ENCODE measurements around the gene SEL1L3. TPM values are rescaled to one million over a fixed set of nuclear protein-coding genes. Genes with fewer than 3 reads are reported as not detected.

Gene SEL1L3
- total RNA-seq, 2 donors from 2014 or later = 56.5 to 59.0 TPM

- no peaks in the 10 kb centered on the region for H3K9me3 ChIP-seq (ENCODE audit: control insufficient read depth, low read length, poor library complexity, severe bottlenecking)
- no peak for ATAC-seq
- no peak for DNase-seq
- H3K4me3 Mint-ChIP-seq = no peak overlapping the region
- H3K27ac Mint-ChIP-seq = no peak overlapping the region
- no peaks in the 10 kb centered on the region for H3K36me3 Mint-ChIP-seq (ENCODE audit: low read depth)
- peaks cover 4% of the 10 kb centered on the region for H3K27me3 Mint-ChIP-seq
- no peaks in the 10 kb centered on the region for H3K4me1 Mint-ChIP-seq
Observed at GRCh38 chr4:25702848-25703247, 159.9 kb downstream of the SEL1L3 start.

- ATAC-seq = no peak
- H3K4me3 Mint-ChIP-seq = no peak overlapping the region
Observed at GRCh38 chr4:25700661-25701060, 162.1 kb downstream of the SEL1L3 start.

GRCh38 chr4:25697516-25697915 lies 165.3 kb downstream of the SEL1L3 start:
- Mint-ChIP-seq H3K27ac (no peak overlapping the region), H3K27me3 (peaks cover 4% of the 10 kb centered on the region), H3K4me3 (no peak overlapping the region), H3K36me3 (ENCODE audit: low read depth) (no peaks in the 10 kb centered on the region), H3K4me1 (no peaks in the 10 kb centered on the region)
- no peaks in the 10 kb centered on the region for H3K9me3 ChIP-seq (ENCODE audit: control insufficient read depth, low read length, poor library complexity, severe bottlenecking)
- DNase-seq (no peak), ATAC-seq (no peak)

More at GRCh38 chr4:25700661-25701060, 162.1 kb downstream of the SEL1L3 start:
- Mint-ChIP-seq H3K4me1 (no peaks in the 10 kb centered on the region), H3K36me3 (ENCODE audit: low read depth) (no peaks in the 10 kb centered on the region), H3K27ac (no peak overlapping the region), H3K27me3 (peaks cover 4% of the 10 kb centered on the region)
- no peaks in the 10 kb centered on the region for H3K9me3 ChIP-seq (ENCODE audit: control insufficient read depth, low read length, poor library complexity, severe bottlenecking)
- no peak for DNase-seq

Other genes with a start within 250 kb of the SEL1L3 start
- not detected for gene SLC34A2, start 207.1 kb downstream of the SEL1L3 start, total RNA-seq
- gene SMIM20, start 51.2 kb upstream of the SEL1L3 start, total RNA-seq = 10 to 100 TPM; 11.0 to 12.5 TPM